HCT116 (cell line): ENCODE results near the gene SSU72.

ENCODE experiments used
- ATF3 ChIP-seq: IDR thresholded peaks from 2 replicates; pipeline ENCODE4 v1.6.1; 2012
- CEBPB ChIP-seq: IDR thresholded peaks from 2 replicates; pipeline ENCODE4 v1.6.1; 2012; ENCODE audit warnings: low read depth
- CTCF ChIP-seq, 3 experiments: fragments of 200-600 bp in 1 of 3; sonication (generic) in 1 of 3; IDR thresholded peaks in 2 of 3; conservative IDR thresholded peaks in 1 of 3; 2 replicates each; pipeline ENCODE4 v1.5.1; 2012 to 2017; ENCODE audit warnings: low read depth in 2 of 3, low read length in 2 of 3, antibody characterized with exemption in 1 of 3, borderline replicate concordance in 1 of 3, control low read depth in 1 of 3, mild to moderate bottlenecking in 1 of 3, mixed read lengths in 1 of 3, mixed run types in 1 of 3, moderate library complexity in 1 of 3; ENCODE audit not compliant: insufficient read depth in 1 of 3
- ELF1 ChIP-seq: IDR thresholded peaks from 2 replicates; pipeline ENCODE4 v1.6.1; 2012; ENCODE audit warnings: low read depth, borderline replicate concordance
- EZH2 ChIP-seq: fragments of 200-600 bp; sonication (generic); IDR thresholded peaks from 2 replicates; pipeline ENCODE4 v1.6.1; 2017; ENCODE audit warnings: antibody characterized with exemption, mixed run types
- EZH2phosphoT487 ChIP-seq: fragments of 200-600 bp; IDR thresholded peaks from 2 replicates; pipeline ENCODE4 v1.6.1; 2018; ENCODE audit warnings: antibody characterized with exemption, borderline replicate concordance
- POLR2A ChIP-seq: IDR thresholded peaks from 2 replicates; pipeline ENCODE4 v1.7.0; 2011; ENCODE audit warnings: borderline replicate concordance; ENCODE audit not compliant: insufficient read depth, insufficient read length; ENCODE audit errors: extremely low read depth
- POLR2AphosphoS5 ChIP-seq: IDR thresholded peaks from 2 replicates; pipeline ENCODE4 v1.6.1; 2011; ENCODE audit warnings: mild to moderate bottlenecking, low read depth, low read length, moderate library complexity
- RAD21 ChIP-seq: IDR thresholded peaks from 2 replicates; pipeline ENCODE4 v1.6.1; 2012; ENCODE audit warnings: low read depth, mild to moderate bottlenecking
- REST ChIP-seq: IDR thresholded peaks from 2 replicates; pipeline ENCODE4 v1.6.1; 2012; ENCODE audit warnings: low read depth
- YY1 ChIP-seq: IDR thresholded peaks from 2 replicates; pipeline ENCODE4 v1.6.1; 2011; ENCODE audit warnings: low read length, low read depth, moderate library complexity, mild to moderate bottlenecking; ENCODE audit not compliant: insufficient replicate concordance; ENCODE audit errors: extremely low read depth
- ZBTB33 ChIP-seq: IDR thresholded peaks from 2 replicates; pipeline ENCODE4 v1.6.1; 2011; ENCODE audit warnings: mild to moderate bottlenecking, low read length, moderate library complexity; ENCODE audit not compliant: insufficient replicate concordance; ENCODE audit errors: extremely low read depth
- ZFX ChIP-seq: fragments of 450-650 bp; IDR thresholded peaks from 2 replicates; pipeline ENCODE4 v1.6.1; 2017
- ZNF274 ChIP-seq: fragments of 200-500 bp; sonication (Bioruptor generic); IDR thresholded peaks from 2 replicates; pipeline ENCODE4 v1.6.1; 2014; ENCODE audit warnings: mild to moderate bottlenecking, low read depth, low read length, inconsistent platforms

- TF ChIP-seq CTCF (IDR thresholded peaks at IDR 0.05 in 2 of 3, conservative IDR thresholded peaks at IDR 0.05 in 1 of 3; ENCODE audit: borderline replicate concordance in 1 of 3, insufficient read depth in 1 of 3, low read depth in 2 of 3, low read length in 2 of 3) (peak; percentile 8 to 61 (median 40); a peak in 4 of 6 replicates), POLR2A (no peak), CEBPB (no peak), ATF3 (no peak), ZFX (no peak), EZH2phosphoT487 (no peak), YY1 (no peak), RAD21 (peak; percentile 11; the same call in 1 of the 2 replicates), ELF1 (no peak), EZH2 (no peak), POLR2AphosphoS5 (no peak), REST (no peak), ZBTB33 (no peak), ZNF274 (no peak)
Observed at GRCh38 chr1:1550591-1551432, 23.9 kb downstream of the SSU72 start.
